UCSD-AML1 (cell line): ENCODE data around the gene STING1.
"Not testable (repeated sequence)": the region's sequence is repeated elsewhere in the genome, so short reads cannot be mapped to it uniquely, and the experiment has no call there.

Experiments
- DNase-seq: peaks from one replicate; lab custom pipeline; 2025; ENCODE audit not compliant: unreplicated experiment; lab: John Stamatoyannopoulos, UW

Gene STING1

DNA sequence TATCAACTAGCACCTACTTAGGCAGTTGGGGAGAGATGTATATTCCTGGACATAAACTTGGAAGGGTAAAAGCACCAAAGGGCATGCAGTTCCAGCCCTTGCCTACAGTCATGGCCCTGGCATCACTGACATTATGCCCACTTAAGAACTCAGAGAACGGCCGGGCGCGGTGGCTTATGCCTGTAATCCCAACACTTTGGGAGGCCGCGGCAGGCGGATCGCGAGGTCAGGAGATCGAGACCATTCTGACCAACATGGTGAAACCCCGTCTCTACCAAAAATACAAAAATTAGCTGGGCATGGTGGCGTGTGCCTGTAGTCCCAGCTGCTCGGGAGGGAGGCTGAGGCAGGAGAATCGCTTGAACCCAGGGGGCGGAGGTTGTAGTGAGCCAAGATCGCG, 42.1 kb downstream of the STING1 start:
- DNase-seq: not testable (repeated sequence)

DNA sequence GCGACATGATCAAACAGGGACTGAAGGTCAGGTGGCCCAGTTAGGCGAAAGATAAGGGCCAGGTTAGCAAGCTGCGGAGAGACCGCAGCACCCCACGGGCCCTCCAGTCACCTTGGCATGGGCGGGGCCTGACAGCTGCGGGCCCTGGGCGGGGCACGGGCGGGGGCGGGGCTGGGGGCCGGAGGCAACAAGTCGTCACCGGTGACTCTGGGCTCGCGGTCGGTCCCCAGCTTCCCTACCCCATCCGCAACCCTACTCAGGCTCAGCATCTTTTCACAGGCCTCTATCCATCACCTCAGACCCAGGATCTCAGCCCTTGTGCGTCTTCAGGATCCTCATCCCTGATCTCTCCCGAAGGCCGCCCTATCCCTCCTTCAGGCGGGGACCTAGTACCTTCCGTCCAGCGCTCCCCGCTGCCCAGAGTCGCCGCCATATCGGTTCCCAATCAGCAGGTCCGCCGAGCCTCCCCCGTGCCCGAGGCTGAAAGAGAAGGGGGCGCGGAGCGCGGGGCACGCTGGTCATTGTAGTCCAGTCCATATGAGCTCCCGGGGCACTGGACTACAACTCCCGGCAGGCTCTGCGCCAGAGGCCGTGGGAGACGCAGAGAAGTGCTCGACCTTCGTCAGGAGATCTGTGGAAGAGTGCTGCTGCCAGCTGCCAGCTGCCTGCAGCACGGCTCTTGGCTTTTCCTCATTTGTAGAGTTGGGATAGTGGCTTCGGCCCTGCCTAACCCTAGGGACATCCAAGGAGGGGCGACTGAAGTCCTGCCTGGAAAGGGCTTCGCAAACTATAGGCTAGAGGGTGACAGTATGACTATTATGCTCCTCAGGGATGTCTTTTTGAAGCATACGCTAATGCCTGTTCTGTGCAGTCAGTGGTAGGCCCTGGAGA, 43.3 kb downstream of the STING1 start, which contains the start of gene DNAJC18:
Gene DNAJC18, minus strand, starts transcription at position 513 of the 891 bp plus-strand sequence. Its CDS starts 80 bp downstream, at position 433.
- peak; percentile 91 for DNase-seq

DNA sequence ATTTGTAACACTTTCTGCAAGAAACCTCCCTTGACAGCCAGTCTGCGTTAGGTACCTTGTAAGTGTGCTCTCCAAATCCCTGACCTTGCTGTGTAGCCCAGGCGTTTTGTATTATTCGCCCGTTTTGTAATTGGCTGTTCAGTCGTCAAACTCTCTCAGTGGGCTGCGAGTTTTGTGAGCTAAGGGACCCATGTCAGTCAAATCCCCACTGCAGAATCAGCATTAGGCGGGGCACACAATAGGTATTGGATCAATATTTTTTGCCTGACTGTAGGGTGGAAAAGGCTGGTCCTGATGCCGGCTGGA, 43.9 kb downstream of the STING1 start:
- no peak for DNase-seq

DNA sequence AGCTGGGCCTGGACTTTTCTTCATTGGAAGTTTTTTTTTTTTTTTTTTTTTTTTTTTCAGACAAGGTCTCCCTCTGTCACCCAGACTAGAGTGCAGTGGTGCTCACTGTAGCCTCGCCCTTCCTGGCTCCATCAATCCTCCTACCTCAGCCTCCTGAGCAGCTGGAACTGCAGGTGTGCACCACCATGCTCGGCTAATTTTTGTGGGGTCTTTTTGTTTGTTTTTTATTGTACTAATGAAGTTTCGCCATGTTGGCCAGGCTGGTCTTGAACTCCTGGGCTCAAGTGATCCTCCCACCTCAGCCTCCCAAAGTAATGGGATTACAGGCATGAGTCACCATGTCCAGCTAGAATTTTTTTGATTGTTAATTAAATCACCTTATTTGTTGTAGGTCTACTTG, 46.9 kb downstream of the STING1 start:
- no peak for DNase-seq

DNA sequence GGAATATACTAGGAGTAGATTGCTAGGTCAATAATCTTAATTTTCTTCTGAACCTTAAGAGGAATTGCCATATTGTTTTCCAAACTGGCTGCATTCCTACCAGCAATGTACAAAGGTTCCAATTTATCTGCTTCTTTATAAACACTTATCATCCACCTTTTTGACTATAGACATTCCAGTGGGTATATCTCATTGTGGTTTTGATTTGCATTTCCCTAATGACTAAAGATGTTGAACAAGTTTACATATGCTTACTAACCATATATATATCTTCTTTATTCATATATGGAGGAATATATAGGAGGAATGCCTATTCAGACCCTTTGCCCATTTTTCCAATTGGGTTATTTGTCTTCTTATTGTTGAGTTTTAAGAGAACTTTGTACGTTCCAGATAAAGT, 50.9 kb downstream of the STING1 start:
- DNase-seq: no peak

DNA sequence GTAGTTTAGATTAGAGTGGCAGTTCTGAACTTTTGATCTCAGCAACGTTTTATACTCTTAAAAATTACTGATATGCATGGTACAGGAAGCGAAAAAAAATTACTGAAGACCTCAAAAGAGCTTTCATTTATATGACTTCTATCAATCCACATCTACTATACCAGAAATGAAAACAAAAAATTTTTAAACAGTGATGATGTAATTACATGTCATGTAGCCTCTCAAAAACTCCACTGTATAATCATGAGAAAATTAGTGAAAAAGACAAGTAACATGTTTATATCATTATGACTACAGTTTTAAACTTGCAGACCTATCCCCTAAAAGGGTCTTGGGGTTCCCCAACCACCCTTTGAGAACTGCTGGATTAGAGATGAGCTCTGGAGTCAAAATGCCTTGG, 52.5 kb downstream of the STING1 start:
- no peak for DNase-seq

DNA sequence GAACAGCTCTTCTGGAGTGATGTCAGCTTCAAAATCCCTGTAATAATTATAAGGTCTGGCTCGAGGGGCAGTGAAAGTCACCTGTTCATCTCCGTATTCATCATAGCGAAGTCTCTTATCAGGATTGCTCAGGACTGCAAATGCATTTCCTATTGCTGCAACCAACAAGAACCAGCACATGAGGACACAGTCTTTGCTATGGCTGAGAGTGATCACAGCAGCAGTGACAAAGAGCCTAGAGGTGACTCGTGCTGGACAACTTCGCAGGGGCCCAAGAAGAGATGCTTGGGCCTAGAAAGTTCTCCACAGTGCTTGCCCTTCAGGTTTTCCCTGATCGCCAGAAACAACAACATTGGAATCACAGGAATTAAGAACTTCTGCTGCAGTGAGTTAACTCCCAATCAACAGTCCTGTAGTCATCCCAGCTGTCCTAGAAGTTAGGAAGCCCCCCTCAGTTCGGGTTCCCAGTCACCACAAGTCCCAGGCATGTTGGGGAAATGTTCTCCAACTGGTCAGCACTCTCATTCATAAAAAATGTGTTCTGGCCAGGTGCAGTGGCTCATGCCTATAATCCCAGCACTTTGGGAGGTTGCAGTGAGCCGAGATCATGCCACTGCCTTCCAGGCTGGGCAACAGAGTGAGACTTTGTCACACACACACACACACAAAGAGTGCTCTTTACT, 56.2 kb downstream of the STING1 start:
- DNase-seq: no peak
